ENCODE measurements around the gene CCDC13.

The CCDC13 gene

GRCh38 chr3:42786212-42786611 lies 13.2 kb upstream of the CCDC13 start:
- Histone ChIP-seq H3K4me3 (ENCODE audit: severe bottlenecking) (no peak overlapping the region), H3K9me3 (ENCODE audit: severe bottlenecking) (no peaks in the 10 kb centered on the region), H3K36me3 (ENCODE audit: low read depth) (peaks cover 65% of the 10 kb centered on the region), H3K27ac (ENCODE audit: poor library complexity, severe bottlenecking) (no peak overlapping the region), H3K4me1 (ENCODE audit: insufficient read depth, poor library complexity, severe bottlenecking) (peaks cover 9% of the 10 kb centered on the region), H3K27me3 (ENCODE audit: insufficient read depth, poor library complexity, severe bottlenecking) (no peaks in the 10 kb centered on the region)
- no peak for TF ChIP-seq CTCF (IDR thresholded peaks at IDR 0.05; ENCODE audit: poor library complexity, severe bottlenecking)
- no peak for ATAC-seq (ENCODE audit: low read depth)
- DNase-seq (ENCODE audit: low spot score) = no peak

- no peak overlapping the region for H3K27ac ChIP-seq (ENCODE audit: poor library complexity, severe bottlenecking)
- peak; percentile 53; the same call in 2 of the 3 replicates for ATAC-seq (ENCODE audit: low read depth)
- no peaks in the 10 kb centered on the region for H3K27me3 ChIP-seq (ENCODE audit: insufficient read depth, poor library complexity, severe bottlenecking)
- peaks cover 27% of the 10 kb centered on the region for H3K4me1 ChIP-seq (ENCODE audit: insufficient read depth, poor library complexity, severe bottlenecking)
- TF ChIP-seq CTCF (IDR thresholded peaks at IDR 0.05; ENCODE audit: poor library complexity, severe bottlenecking) = peak; percentile 85
- no peaks in the 10 kb centered on the region for H3K9me3 ChIP-seq (ENCODE audit: severe bottlenecking)
- no peak overlapping the region for H3K4me3 ChIP-seq (ENCODE audit: severe bottlenecking)
- peaks cover 27% of the 10 kb centered on the region for H3K36me3 ChIP-seq (ENCODE audit: low read depth)
- no peak for DNase-seq (ENCODE audit: low spot score)
These were observed 8.0 kb upstream of the CCDC13 start for GRCh38 chr3:42780892-42781700.

- Histone ChIP-seq H3K4me1 (ENCODE audit: insufficient read depth, poor library complexity, severe bottlenecking) (peaks cover 27% of the 10 kb centered on the region), H3K27ac (ENCODE audit: poor library complexity, severe bottlenecking) (peak overlapping the region; percentile 76), H3K36me3 (ENCODE audit: low read depth) (peaks cover 20% of the 10 kb centered on the region), H3K27me3 (ENCODE audit: insufficient read depth, poor library complexity, severe bottlenecking) (no peaks in the 10 kb centered on the region), H3K9me3 (ENCODE audit: severe bottlenecking) (no peaks in the 10 kb centered on the region), H3K4me3 (ENCODE audit: severe bottlenecking) (no peak overlapping the region)
- no peak for TF ChIP-seq CTCF (IDR thresholded peaks at IDR 0.05; ENCODE audit: poor library complexity, severe bottlenecking)
- DNase-seq (ENCODE audit: low spot score) (no peak), ATAC-seq (ENCODE audit: low read depth) (no peak)
These were observed 7.3 kb upstream of the CCDC13 start for GRCh38 chr3:42780398-42780797.

- Histone ChIP-seq H3K4me3 (ENCODE audit: severe bottlenecking) (no peak overlapping the region), H3K27ac (ENCODE audit: poor library complexity, severe bottlenecking) (peak overlapping the region; percentile 76), H3K4me1 (ENCODE audit: insufficient read depth, poor library complexity, severe bottlenecking) (peaks cover 18% of the 10 kb centered on the region), H3K9me3 (ENCODE audit: severe bottlenecking) (no peaks in the 10 kb centered on the region), H3K27me3 (ENCODE audit: insufficient read depth, poor library complexity, severe bottlenecking) (no peaks in the 10 kb centered on the region), H3K36me3 (ENCODE audit: low read depth) (peaks cover 10% of the 10 kb centered on the region; the same call in 1 of the 2 replicates)
- ATAC-seq (ENCODE audit: low read depth) (peak; percentile 20; the same call in 2 of the 3 replicates), DNase-seq (ENCODE audit: low spot score) (no peak)
- TF ChIP-seq CTCF (IDR thresholded peaks at IDR 0.05; ENCODE audit: poor library complexity, severe bottlenecking) = no peak
These were observed 5.6 kb upstream of the CCDC13 start for GRCh38 chr3:42778644-42779043.

- DNase-seq (ENCODE audit: low spot score) = no peak
- TF ChIP-seq CTCF (IDR thresholded peaks at IDR 0.05; ENCODE audit: poor library complexity, severe bottlenecking) = no peak
- Histone ChIP-seq H3K4me1 (ENCODE audit: insufficient read depth, poor library complexity, severe bottlenecking) (peaks cover 3% of the 10 kb centered on the region), H3K27me3 (ENCODE audit: insufficient read depth, poor library complexity, severe bottlenecking) (no peaks in the 10 kb centered on the region), H3K9me3 (ENCODE audit: severe bottlenecking) (no peaks in the 10 kb centered on the region), H3K36me3 (ENCODE audit: low read depth) (no peaks in the 10 kb centered on the region), H3K27ac (ENCODE audit: poor library complexity, severe bottlenecking) (no peak overlapping the region), H3K4me3 (ENCODE audit: severe bottlenecking) (peak overlapping the region; percentile 32)
- no peak; the same call in 2 of the 3 replicates for ATAC-seq (ENCODE audit: low read depth)
These were observed 327 bp upstream of the CCDC13 start for GRCh38 chr3:42773409-42773751.
